ENCODE measurements around the gene UGT3A2. TPM values are rescaled to one million over a fixed set of nuclear protein-coding genes. Genes with fewer than 3 reads are reported as not detected.

The UGT3A2 gene
- total RNA-seq, 1 experiment from 2014 or later = not detected

DNA sequence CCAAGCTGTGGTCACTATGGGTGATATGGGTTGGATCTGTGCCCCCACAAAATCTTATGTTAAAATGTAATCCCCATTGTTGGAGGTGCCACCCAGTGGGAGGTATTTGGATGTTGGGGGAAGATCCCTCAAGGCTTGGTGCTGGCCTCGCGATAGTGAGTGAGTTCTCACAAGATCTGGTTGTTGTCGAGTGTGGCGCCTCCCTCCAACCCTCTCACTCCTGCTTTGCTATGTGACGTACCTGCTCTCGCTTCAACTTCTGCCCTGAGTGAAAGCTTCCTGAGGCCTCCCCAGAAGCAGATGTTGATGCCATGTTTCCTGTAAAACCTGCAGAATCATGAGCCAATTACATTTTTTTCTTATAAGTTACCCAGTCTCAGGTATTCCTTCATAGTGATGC lies 35.5 kb downstream of the UGT3A2 start:
- Histone ChIP-seq H3K79me2 (ENCODE audit: low read depth) (no peaks in the 10 kb centered on the region), H3K27me3 (ENCODE audit: insufficient read depth, low read depth) (peaks cover 34% of the 10 kb centered on the region), H2AFZ (no peak overlapping the region), H3K4me2 (no peak overlapping the region), H3K27ac (no peak overlapping the region), H3K4me1 (replicated peaks; ENCODE audit: insufficient read depth) (no peaks in the 10 kb centered on the region), H3K9me3 (ENCODE audit: insufficient read depth, low read depth) (no peaks in the 10 kb centered on the region), H3F3A (ENCODE audit: insufficient read depth, low read depth) (no peaks in the 10 kb centered on the region), H4K20me1 (ENCODE audit: insufficient read depth) (no peaks in the 10 kb centered on the region), H3K4me3 (no peak overlapping the region), H3K9me2 (ENCODE audit: insufficient read depth) (no peaks in the 10 kb centered on the region; the same call in 1 of the 2 replicates), H3K36me3 (ENCODE audit: low read depth) (no peaks in the 10 kb centered on the region)
- DNase-seq = no peak
- POLR2A ChIA-PET (ENCODE audit: unreplicated experiment) = no interaction called here
- CTCF ChIA-PET = no interaction called here
- intact Hi-C loops (cut with micrococcal nuclease; ENCODE audit: unreplicated experiment) = no loop called here
- TF ChIP-seq, protein P1, sequence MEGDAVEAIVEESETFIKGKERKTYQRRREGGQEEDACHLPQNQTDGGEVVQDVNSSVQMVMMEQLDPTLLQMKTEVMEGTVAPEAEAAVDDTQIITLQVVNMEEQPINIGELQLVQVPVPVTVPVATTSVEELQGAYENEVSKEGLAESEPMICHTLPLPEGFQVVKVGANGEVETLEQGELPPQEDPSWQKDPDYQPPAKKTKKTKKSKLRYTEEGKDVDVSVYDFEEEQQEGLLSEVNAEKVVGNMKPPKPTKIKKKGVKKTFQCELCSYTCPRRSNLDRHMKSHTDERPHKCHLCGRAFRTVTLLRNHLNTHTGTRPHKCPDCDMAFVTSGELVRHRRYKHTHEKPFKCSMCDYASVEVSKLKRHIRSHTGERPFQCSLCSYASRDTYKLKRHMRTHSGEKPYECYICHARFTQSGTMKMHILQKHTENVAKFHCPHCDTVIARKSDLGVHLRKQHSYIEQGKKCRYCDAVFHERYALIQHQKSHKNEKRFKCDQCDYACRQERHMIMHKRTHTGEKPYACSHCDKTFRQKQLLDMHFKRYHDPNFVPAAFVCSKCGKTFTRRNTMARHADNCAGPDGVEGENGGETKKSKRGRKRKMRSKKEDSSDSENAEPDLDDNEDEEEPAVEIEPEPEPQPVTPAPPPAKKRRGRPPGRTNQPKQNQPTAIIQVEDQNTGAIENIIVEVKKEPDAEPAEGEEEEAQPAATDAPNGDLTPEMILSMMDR (conservative IDR thresholded peaks at IDR 0.05) = no peak
- TF ChIP-seq EZH2 (IDR thresholded peaks at IDR 0.05; ENCODE audit: low read depth) = no peak
- BruUV-seq (replicated peaks) = no TSS peak

DNA sequence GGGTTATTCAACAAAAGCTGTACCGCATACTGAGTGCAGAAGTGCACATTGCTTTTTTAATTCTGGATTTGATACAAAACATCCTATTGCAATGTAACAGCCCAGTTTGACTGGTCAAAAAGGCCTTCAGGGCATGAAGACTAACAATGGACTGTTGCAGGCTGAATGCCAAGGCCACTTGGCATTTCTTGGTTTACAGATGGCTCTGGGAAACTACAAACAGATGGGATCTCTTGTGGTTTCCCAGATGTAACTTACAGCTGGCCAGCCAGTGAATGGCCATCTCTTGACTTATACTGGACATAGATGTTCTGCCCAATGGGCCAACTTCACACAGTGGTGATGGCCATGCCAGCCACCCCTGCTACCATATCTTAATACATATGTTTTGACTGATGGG lies 36.8 kb downstream of the UGT3A2 start:
- no peak for DNase-seq
- H3F3A ChIP-seq (ENCODE audit: insufficient read depth, low read depth) = no peaks in the 10 kb centered on the region
- no peaks in the 10 kb centered on the region for H3K79me2 ChIP-seq (ENCODE audit: low read depth)
- H4K20me1 ChIP-seq (ENCODE audit: insufficient read depth) = no peaks in the 10 kb centered on the region
- H3K9me2 ChIP-seq (ENCODE audit: insufficient read depth) = no peaks in the 10 kb centered on the region
- no peak overlapping the region for H3K4me2 ChIP-seq
- ChIA-PET POLR2A (ENCODE audit: unreplicated experiment) (no interaction called here), CTCF (no interaction called here)
- H2AFZ ChIP-seq = no peak overlapping the region
- TF ChIP-seq, protein P1 (conservative IDR thresholded peaks at IDR 0.05) = no peak
- no peak for TF ChIP-seq EZH2 (IDR thresholded peaks at IDR 0.05; ENCODE audit: low read depth)
- H3K9me3 ChIP-seq (ENCODE audit: insufficient read depth, low read depth) = no peaks in the 10 kb centered on the region; the same call in 1 of the 2 replicates
- no peak overlapping the region for H3K27ac ChIP-seq
- H3K4me3 ChIP-seq = no peak overlapping the region
- no TSS peak for BruUV-seq (replicated peaks)
- H3K27me3 ChIP-seq (ENCODE audit: insufficient read depth, low read depth) = peaks cover 26% of the 10 kb centered on the region
- no peaks in the 10 kb centered on the region for H3K4me1 ChIP-seq (replicated peaks; ENCODE audit: insufficient read depth)
- no peaks in the 10 kb centered on the region for H3K36me3 ChIP-seq (ENCODE audit: low read depth)
- intact Hi-C loops (cut with micrococcal nuclease; ENCODE audit: unreplicated experiment) = no loop called here

DNA sequence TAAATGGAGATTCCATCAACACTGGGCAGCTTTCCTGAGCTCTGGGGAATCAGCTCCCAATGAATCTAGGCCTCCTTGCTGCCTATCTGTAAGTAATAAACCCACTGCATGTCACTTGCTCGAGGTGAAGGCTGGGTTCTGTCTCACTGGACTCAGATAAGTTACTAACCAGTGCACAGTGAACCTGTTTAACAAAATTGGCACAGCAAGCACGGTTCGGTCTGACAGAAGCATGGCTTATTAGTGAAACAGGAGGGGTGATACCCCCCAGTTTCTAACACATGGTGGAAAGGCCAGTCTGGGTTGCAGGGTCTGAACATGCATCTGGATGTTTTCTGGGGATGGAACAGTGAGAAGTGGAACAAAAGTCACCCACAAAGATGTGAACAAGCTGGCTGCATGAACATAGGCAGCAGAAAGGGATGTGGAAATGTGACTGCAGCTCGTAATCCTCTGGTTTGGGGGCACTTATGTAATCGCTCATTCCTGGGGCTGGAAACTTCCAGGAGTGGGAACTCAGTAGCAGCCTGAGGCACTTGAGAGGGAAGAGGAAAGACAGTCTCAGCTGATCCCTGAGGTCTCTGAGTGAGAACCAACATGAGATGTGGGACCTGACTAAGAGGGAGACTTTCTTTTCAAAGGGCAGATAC lies 37.7 kb downstream of the UGT3A2 start:
- DNase-seq = no peak
- Histone ChIP-seq H3F3A (ENCODE audit: insufficient read depth, low read depth) (no peaks in the 10 kb centered on the region), H3K4me3 (no peak overlapping the region), H3K4me1 (replicated peaks; ENCODE audit: insufficient read depth) (no peaks in the 10 kb centered on the region), H3K79me2 (ENCODE audit: low read depth) (no peaks in the 10 kb centered on the region), H3K27ac (no peak overlapping the region), H3K36me3 (ENCODE audit: low read depth) (no peaks in the 10 kb centered on the region), H4K20me1 (ENCODE audit: insufficient read depth) (no peaks in the 10 kb centered on the region), H3K9me3 (ENCODE audit: insufficient read depth, low read depth) (no peaks in the 10 kb centered on the region; the same call in 1 of the 2 replicates), H2AFZ (no peak overlapping the region), H3K9me2 (ENCODE audit: insufficient read depth) (no peaks in the 10 kb centered on the region), H3K4me2 (no peak overlapping the region), H3K27me3 (ENCODE audit: insufficient read depth, low read depth) (peaks cover 29% of the 10 kb centered on the region)
- intact Hi-C loops (cut with micrococcal nuclease; ENCODE audit: unreplicated experiment) = no loop called here
- ChIA-PET POLR2A (ENCODE audit: unreplicated experiment) (no interaction called here), CTCF (no interaction called here)
- TF ChIP-seq EZH2 (IDR thresholded peaks at IDR 0.05; ENCODE audit: low read depth) = no peak
- TF ChIP-seq, protein P1 (conservative IDR thresholded peaks at IDR 0.05) = no peak
- BruUV-seq (replicated peaks) = no TSS peak
